Stimulated activated CD8-positive, alpha-beta memory T cell treated with anti-CD3 and anti-CD28 coated beads, Interleukin-4, amount 100 ng/mL, for 1 hour (primary cell): ENCODE measurements around the gene ANXA5.

Experiments
- DNase-seq, 2 donors: peaks; one replicate each; pipeline ENCODE4 v3.0.0-alpha.2; 2020; ENCODE audit warnings: low read depth in 2 of 2, low spot score in 1 of 2

Gene ANXA5

DNA sequence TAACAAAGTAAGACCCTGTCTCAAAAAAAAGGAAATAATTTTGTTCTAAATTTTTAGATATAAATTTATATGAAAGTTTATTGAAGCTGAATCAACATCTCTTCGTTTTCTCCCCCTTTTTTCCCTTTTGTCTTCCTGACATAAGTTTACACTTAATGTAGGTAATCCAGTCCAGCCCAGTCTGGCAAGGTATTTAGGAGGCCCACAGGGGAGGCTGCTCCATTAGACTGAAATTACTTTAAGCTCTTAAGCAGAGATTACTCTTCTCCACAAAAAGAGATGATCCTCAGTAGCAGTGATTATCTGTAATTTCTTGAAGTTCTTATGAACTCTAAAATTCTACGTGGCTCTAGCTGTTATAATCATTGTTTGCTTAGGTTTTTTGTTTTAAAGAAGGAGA, 46.0 kb downstream of the ANXA5 start:
- no peak for DNase-seq

DNA sequence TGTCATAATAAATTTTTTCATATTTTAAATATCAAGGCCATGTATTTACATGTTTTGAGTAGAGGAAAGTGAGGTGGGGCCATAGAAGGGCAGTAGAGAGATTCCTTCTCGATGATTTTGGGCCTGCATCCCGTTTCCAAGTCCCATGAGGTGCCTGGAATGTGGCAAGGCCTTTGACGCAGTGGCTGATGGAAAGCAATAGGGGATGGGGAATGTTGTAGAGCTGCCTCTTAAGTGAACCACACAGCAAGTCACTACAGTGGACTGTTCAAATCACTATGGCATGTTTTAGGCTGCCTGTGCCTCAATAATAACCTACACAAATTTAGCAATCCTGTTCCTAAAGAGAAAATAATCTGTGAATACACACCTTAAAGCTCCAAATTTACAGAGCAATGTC, 48.3 kb downstream of the ANXA5 start:
- DNase-seq, result no peak

DNA sequence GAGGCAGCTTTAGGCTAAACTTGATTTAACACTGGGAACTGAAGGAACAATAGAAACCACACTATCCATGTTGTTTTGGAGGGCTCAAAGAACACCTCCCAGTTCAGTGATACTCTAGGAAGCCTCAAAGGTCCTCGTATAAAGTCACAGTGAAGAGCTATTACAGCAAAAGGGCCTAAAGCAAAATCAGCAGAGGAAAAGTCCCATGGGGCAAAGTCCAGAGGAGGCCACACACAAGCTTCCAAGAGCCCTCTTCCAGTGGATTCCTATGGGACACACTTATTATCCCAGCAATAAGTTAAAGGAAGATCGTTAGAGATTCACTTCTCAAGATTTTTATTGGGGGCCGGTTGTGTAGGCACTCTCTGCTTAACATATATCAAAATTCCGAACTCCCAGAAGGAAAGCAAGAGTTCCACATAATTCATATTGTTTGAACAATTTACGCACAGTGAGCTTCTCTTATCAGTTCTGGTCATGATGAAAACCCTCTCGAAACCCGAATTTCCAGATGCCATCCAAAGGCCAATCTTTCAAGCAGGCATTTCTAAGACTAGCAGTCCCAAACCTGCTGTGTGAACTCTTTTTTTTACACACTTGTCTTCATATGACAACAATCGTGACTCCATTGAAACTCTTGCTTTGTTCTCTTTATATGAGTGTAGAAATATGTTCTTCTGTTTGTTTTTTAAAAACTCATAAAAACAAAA, 53.7 kb downstream of the ANXA5 start:
- DNase-seq, result no peak

DNA sequence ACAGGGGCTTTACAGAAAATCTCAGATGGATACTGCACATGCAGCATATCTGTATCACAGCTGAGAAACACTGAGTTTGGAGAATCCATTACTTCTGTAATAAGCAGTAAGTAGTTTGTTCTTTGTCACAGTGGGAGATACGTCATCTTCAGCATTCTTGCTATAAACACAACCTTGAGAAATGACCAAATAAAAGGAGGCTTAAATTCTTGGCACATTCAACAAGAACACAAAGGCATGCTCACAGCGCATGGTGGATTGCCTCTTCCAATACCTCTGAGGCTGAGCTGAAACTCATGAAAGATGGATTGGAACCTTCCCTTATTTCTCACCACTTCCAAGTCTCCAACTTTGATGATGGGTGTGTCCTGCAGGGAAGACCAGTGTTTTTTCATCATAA, 54.5 kb downstream of the ANXA5 start:
- no peak for DNase-seq

DNA sequence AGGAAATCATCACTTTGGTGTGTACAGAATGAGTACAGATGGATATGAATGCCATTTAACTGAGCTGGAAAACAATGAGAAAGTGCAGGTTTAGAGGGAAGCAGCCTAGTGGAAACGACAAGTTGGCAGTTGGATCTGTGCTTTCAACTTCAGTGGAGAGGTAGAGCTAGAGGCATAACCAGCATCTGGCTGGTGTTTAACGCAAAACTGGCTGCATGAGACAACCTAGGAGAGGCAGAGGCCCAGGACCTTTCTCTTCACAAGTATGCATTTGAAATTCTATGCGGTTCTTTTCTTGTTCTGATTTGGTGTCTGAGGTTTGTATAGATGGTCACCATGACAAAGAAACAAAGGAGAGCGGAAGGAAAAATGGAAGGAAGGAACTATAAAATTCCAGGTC, 63.1 kb downstream of the ANXA5 start:
- DNase-seq, result no peak

DNA sequence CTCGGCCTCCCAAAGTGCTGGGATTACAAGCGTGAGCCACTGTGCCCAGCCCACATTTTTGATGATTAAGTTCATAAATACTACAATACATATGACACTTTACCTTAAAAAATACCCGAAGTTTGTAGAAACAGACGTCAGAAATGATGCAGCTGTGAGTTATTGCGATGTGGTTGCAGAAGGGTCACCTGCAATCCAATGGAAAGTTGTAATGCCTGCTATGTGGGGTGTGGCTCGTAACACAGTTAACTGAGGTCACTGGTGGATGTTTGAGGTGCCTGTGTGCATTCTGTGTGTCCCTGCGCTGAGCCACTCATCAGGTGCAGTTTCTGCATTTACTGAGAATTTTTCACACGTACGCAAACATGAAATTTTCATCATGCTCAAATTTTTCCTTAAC, 64.1 kb downstream of the ANXA5 start:
- no peak for DNase-seq
